ENCODE data around the gene DCD.
"Not testable (repeated sequence)": the region's sequence is repeated elsewhere in the genome, so short reads cannot be mapped to it uniquely, and the experiment has no call there.

The DCD gene, protein sequence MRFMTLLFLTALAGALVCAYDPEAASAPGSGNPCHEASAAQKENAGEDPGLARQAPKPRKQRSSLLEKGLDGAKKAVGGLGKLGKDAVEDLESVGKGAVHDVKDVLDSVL

DNA sequence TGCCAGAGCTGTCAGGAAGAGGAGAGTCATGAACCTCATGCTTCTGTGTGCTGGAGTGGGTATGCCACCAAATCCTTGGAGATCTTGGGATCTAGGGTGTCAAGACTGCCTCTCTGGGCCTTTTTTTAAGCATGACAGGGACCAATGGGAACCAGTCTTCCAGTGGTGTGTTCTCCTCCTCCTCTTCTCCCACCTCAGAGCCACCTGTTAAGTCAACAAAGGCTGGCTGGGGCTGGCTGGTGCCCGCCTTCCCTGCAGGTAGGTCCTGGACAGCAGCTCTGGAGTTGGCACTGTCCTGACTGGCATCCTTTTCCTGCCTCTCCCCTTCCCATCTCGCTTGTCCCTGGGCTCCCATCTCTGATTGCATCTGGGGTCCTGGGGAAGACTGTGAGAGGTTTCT is at the start of gene DCD:
DCD (minus strand) TSS at position 101 of the 400 bp plus-strand sequence; CDS start at position 39, 62 bp downstream.
- peaks cover 21% of the 10 kb centered on the region for H3K27me3 Mint-ChIP-seq (ENCODE audit: low read depth)
- no peaks in the 10 kb centered on the region for H3K36me3 Mint-ChIP-seq (ENCODE audit: low read depth)
- H3K27ac Mint-ChIP-seq, result no peak within 1 kb of the TSS
- H3K4me1 Mint-ChIP-seq (ENCODE audit: low read depth), result no peaks in the 10 kb centered on the region
- no peak within 1 kb of the TSS for H3K4me3 Mint-ChIP-seq
- DNase-seq (ENCODE audit: low spot score), result no peak
- no peaks in the 10 kb centered on the region for H3K9me3 Mint-ChIP-seq

DNA sequence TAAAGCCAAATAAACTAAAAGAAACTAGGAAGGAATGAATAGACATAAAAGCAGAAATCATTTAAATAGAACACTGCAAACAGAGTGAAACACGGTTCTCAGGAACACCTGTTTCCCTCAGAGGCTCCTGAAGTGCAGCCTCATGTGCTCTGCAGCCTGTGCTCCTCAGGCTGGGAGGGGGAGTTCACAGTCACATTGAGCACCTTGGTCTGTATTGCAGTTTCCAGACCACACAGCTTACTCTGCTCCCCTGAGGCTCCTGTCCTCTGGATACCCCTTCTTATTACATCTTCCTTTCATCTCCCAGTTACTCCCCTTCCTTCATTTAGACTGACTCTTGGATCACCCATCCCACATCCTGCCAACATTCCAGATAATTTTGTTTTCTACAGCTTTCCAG is 49.7 kb upstream of the DCD start:
- no peaks in the 10 kb centered on the region for H3K36me3 Mint-ChIP-seq (ENCODE audit: low read depth)
- no peak overlapping the region for H3K27ac Mint-ChIP-seq
- no peaks in the 10 kb centered on the region for H3K4me1 Mint-ChIP-seq (ENCODE audit: low read depth)
- no peak overlapping the region for H3K4me3 Mint-ChIP-seq
- peaks cover 21% of the 10 kb centered on the region for H3K27me3 Mint-ChIP-seq (ENCODE audit: low read depth)
- DNase-seq (ENCODE audit: low spot score), result no peak
- H3K9me3 Mint-ChIP-seq, result no peaks in the 10 kb centered on the region

- DNase-seq (ENCODE audit: low spot score), result no peak
- Mint-ChIP-seq H3K4me1 (ENCODE audit: low read depth) (no peaks in the 10 kb centered on the region), H3K9me3 (no peaks in the 10 kb centered on the region), H3K27me3 (ENCODE audit: low read depth) (peaks cover 32% of the 10 kb centered on the region), H3K4me3 (no peak overlapping the region), H3K27ac (no peak overlapping the region), H3K36me3 (ENCODE audit: low read depth) (no peaks in the 10 kb centered on the region)
Measured at GRCh38 chr12:54692353-54692752, 44.2 kb upstream of the DCD start.

DNA sequence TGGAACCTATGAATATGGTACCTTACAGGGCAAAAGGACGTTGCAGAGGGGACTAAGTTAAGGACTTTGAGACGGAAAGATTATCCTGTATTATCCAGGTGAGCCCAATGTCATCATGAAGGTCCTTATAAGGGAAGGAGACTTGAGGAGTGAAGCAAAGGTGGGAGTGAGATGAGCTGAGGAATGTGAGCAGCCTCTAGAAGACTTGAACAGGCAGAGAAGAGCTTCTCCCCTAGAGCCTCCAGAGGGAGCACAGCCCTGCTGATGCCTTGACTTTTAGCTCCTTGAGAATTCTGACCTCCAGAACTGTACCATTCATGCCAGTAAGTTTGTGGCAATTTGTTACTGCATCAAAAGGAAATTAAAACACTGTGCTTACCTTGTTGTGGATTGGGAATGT is 41.8 kb upstream of the DCD start:
- no peak overlapping the region for H3K27ac Mint-ChIP-seq
- no peak for DNase-seq (ENCODE audit: low spot score)
- no peaks in the 10 kb centered on the region for H3K4me1 Mint-ChIP-seq (ENCODE audit: low read depth)
- H3K27me3 Mint-ChIP-seq (ENCODE audit: low read depth), result peaks cover 28% of the 10 kb centered on the region
- H3K4me3 Mint-ChIP-seq, result no peak overlapping the region
- H3K36me3 Mint-ChIP-seq (ENCODE audit: low read depth), result no peaks in the 10 kb centered on the region
- H3K9me3 Mint-ChIP-seq, result no peaks in the 10 kb centered on the region

GRCh38 chr12:54689034-54689372 is 40.8 kb upstream of the DCD start:
- H3K4me1 Mint-ChIP-seq (ENCODE audit: low read depth), result no peaks in the 10 kb centered on the region
- no peaks in the 10 kb centered on the region for H3K36me3 Mint-ChIP-seq (ENCODE audit: low read depth)
- H3K9me3 Mint-ChIP-seq, result no peaks in the 10 kb centered on the region
- peaks cover 25% of the 10 kb centered on the region for H3K27me3 Mint-ChIP-seq (ENCODE audit: low read depth)
- no peak overlapping the region for H3K4me3 Mint-ChIP-seq
- DNase-seq (ENCODE audit: low spot score), result no peak
- H3K27ac Mint-ChIP-seq, result no peak overlapping the region

DNA sequence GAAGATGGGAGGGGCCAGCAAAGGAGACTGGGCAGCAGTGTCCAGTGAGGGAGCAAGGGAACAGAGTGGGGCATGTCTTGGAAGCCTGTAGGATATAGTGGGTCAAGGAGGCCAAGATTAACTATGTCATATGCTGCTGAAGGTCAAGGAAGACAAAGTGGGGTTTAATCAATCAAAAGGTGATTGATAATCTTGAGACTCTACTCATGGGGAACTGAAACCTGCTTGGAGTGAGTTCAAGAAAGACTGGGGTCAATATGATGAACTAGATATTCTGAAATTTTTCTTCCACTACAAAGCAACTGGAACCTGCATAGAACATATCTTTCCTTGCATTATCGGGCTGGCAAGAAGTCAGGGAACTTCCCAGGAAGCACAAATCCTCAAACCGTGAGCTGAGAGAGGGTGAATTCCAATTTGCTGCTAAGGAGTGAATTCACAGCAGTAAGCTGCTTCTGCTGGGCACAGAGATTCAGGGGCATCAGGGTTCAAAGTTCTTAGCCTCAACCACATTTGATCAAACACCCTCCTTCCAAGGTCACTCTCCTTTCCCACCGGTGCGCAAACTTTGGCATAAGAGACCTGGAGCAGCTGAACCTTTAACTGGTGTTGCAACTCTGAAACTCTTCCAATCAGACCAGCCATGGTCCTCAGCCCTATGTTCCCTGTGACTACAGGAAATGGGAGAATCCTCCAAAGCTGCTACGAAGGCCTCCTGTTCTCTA is 40.3 kb upstream of the DCD start:
- Mint-ChIP-seq H3K36me3 (ENCODE audit: low read depth) (no peaks in the 10 kb centered on the region), H3K4me3 (no peak overlapping the region), H3K4me1 (ENCODE audit: low read depth) (no peaks in the 10 kb centered on the region), H3K9me3 (no peaks in the 10 kb centered on the region), H3K27me3 (ENCODE audit: low read depth) (peaks cover 23% of the 10 kb centered on the region), H3K27ac (no peak overlapping the region)
- DNase-seq (ENCODE audit: low spot score), result no peak

DNA sequence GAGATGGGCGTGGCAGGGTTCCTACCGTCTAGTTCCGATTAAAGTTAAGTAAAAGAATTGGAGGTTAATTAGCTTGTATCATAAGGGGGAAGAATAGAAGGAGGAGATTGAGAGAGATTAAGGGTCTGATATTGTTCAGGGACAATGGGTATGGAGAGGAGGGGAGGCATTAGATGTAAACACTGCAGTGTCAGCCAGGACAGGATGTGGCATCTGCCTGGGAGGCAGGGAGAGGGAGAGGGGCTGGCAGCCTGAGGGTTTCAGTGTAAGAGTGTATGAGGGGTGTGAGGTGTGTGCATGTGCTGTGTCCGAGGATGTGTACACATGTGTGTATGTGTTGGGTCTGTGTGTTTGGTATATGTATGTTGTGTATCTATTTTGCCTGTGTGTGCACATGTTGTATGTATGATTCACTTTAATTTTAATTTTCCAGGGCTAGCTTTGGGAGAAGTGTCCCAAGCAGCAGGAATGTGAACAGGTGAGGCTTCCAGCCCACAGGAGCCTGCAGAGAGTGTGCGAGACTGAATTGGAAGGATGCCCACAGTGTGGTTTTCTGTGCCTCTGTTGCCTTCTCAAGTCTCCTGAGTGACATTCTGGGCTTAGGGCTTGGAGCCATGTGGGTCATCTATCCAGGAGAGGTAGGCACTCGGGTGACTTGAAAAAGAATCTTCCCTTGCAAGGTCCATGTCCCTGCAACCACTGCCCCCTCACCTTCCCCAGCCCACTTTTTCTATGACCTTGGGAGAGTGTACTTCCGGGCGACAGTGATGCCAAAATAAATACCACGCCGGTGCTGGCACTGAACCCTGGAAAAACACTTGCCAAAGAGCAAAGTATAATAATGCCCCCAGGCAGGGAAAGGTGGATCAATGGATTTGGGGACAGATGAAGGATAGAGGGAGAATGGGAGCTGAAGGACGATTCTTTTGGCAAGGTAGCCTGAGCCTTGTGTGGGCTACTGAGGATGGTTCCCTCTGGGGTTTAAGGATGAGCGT is 36.8 kb upstream of the DCD start:
- H3K27me3 Mint-ChIP-seq (ENCODE audit: low read depth), result peaks cover 14% of the 10 kb centered on the region
- H3K27ac Mint-ChIP-seq, result no peak overlapping the region
- no peaks in the 10 kb centered on the region for H3K9me3 Mint-ChIP-seq
- H3K36me3 Mint-ChIP-seq (ENCODE audit: low read depth), result no peaks in the 10 kb centered on the region
- no peaks in the 10 kb centered on the region for H3K4me1 Mint-ChIP-seq (ENCODE audit: low read depth)
- no peak overlapping the region for H3K4me3 Mint-ChIP-seq
- DNase-seq (ENCODE audit: low spot score), result no peak

GRCh38 chr12:54683398-54683797 is 35.2 kb upstream of the DCD start:
- no peak overlapping the region for H3K27ac Mint-ChIP-seq

GRCh38 chr12:54682674-54683073 is 34.5 kb upstream of the DCD start:
- no peaks in the 10 kb centered on the region for H3K9me3 Mint-ChIP-seq
- H3K36me3 Mint-ChIP-seq (ENCODE audit: low read depth), result no peaks in the 10 kb centered on the region
- H3K4me3 Mint-ChIP-seq, result no peak overlapping the region
- peaks cover 9% of the 10 kb centered on the region for H3K27me3 Mint-ChIP-seq (ENCODE audit: low read depth)
- no peak overlapping the region for H3K27ac Mint-ChIP-seq
- no peak for DNase-seq (ENCODE audit: low spot score)
- H3K4me1 Mint-ChIP-seq (ENCODE audit: low read depth), result no peaks in the 10 kb centered on the region

More at GRCh38 chr12:54683398-54683797, 35.2 kb upstream of the DCD start:
- H3K4me1 Mint-ChIP-seq (ENCODE audit: low read depth), result no peaks in the 10 kb centered on the region
- peaks cover 12% of the 10 kb centered on the region for H3K27me3 Mint-ChIP-seq (ENCODE audit: low read depth)
- H3K9me3 Mint-ChIP-seq, result no peaks in the 10 kb centered on the region
- no peak overlapping the region for H3K4me3 Mint-ChIP-seq
- DNase-seq (ENCODE audit: low spot score), result no peak
- H3K36me3 Mint-ChIP-seq (ENCODE audit: low read depth), result no peaks in the 10 kb centered on the region

- Mint-ChIP-seq H3K27me3 (ENCODE audit: low read depth) (peaks cover 5% of the 10 kb centered on the region), H3K27ac (no peak overlapping the region)
Measured at GRCh38 chr12:54680374-54680773, 32.2 kb upstream of the DCD start.

GRCh38 chr12:54678131-54678530 is 30.0 kb upstream of the DCD start:
- Mint-ChIP-seq H3K36me3 (ENCODE audit: low read depth) (no peaks in the 10 kb centered on the region), H3K4me1 (ENCODE audit: low read depth) (no peaks in the 10 kb centered on the region), H3K27me3 (ENCODE audit: low read depth) (peaks cover 3% of the 10 kb centered on the region), H3K4me3 (no peak overlapping the region), H3K9me3 (no peaks in the 10 kb centered on the region), H3K27ac (no peak overlapping the region)
- no peak for DNase-seq (ENCODE audit: low spot score)

More at GRCh38 chr12:54680374-54680773, 32.2 kb upstream of the DCD start:
- no peak for DNase-seq (ENCODE audit: low spot score)
- H3K9me3 Mint-ChIP-seq, result no peaks in the 10 kb centered on the region
- H3K4me1 Mint-ChIP-seq (ENCODE audit: low read depth), result no peaks in the 10 kb centered on the region
- H3K4me3 Mint-ChIP-seq, result no peak overlapping the region
- H3K36me3 Mint-ChIP-seq (ENCODE audit: low read depth), result no peaks in the 10 kb centered on the region

- Mint-ChIP-seq H3K9me3 (no peaks in the 10 kb centered on the region), H3K4me1 (ENCODE audit: low read depth) (no peaks in the 10 kb centered on the region), H3K27ac (no peak overlapping the region), H3K36me3 (ENCODE audit: low read depth) (no peaks in the 10 kb centered on the region), H3K4me3 (no peak overlapping the region), H3K27me3 (ENCODE audit: low read depth) (peaks cover 29% of the 10 kb centered on the region)
- DNase-seq (ENCODE audit: low spot score), result no peak
Measured at GRCh38 chr12:54667945-54668344, 19.8 kb upstream of the DCD start.

- DNase-seq (ENCODE audit: low spot score), result no peak
- Mint-ChIP-seq H3K4me3 (no peak overlapping the region), H3K27ac (no peak overlapping the region), H3K4me1 (ENCODE audit: low read depth) (no peaks in the 10 kb centered on the region), H3K27me3 (ENCODE audit: low read depth) (peaks cover 25% of the 10 kb centered on the region), H3K9me3 (no peaks in the 10 kb centered on the region), H3K36me3 (ENCODE audit: low read depth) (no peaks in the 10 kb centered on the region)
Measured at GRCh38 chr12:54666008-54666407, 17.8 kb upstream of the DCD start.

DNA sequence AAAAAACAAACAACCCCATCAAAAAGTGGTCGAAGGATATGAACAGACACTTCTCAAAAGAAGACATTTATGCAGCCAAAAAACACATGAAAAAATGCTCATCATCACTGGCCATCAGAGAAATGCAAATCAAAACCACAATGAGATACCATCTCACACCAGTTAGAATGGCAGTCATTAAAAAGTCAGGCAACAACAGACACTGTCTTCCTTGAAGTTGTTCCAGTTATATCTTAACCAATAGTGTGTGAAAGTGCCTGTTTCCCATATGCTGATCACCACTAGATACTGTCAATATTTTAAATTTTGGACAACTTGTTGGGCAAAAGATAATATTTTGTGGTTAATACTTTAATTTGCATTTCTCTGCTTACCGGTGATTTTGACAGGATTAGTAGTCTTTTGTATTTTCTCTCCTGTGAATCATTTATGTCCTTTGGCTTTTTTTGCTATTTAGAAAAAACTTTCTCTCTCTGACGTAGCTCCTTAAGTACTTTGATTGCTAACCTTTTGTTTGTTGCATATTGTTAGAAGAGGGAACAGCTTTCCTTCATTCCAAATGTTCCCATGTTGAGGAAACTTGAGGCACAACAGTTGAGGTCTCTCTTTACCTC is 17.0 kb upstream of the DCD start:
- not testable (repeated sequence) for H3K9me3 Mint-ChIP-seq; H3K4me3 Mint-ChIP-seq; H3K36me3 Mint-ChIP-seq (ENCODE audit: low read depth); H3K4me1 Mint-ChIP-seq (ENCODE audit: low read depth); DNase-seq (ENCODE audit: low spot score); H3K27ac Mint-ChIP-seq
- peaks cover 19% of the 10 kb centered on the region for H3K27me3 Mint-ChIP-seq (ENCODE audit: low read depth)
